GM18505 (cell line): ENCODE measurements around the gene TMEM88.

ENCODE experiments used
- ATAC-seq: cut with Tn5 transposase; IDR thresholded peaks from one replicate; pipeline ENCODE4 v1.9.1; 2021; ENCODE audit not compliant: unreplicated experiment
- POLR2A ChIP-seq: IDR thresholded peaks from 4 replicates; pipeline ENCODE4 v1.6.1; 2011; ENCODE audit warnings: borderline replicate concordance; ENCODE audit not compliant: insufficient read depth, insufficient read length; ENCODE audit errors: extremely low read depth

The TMEM88 gene

DNA sequence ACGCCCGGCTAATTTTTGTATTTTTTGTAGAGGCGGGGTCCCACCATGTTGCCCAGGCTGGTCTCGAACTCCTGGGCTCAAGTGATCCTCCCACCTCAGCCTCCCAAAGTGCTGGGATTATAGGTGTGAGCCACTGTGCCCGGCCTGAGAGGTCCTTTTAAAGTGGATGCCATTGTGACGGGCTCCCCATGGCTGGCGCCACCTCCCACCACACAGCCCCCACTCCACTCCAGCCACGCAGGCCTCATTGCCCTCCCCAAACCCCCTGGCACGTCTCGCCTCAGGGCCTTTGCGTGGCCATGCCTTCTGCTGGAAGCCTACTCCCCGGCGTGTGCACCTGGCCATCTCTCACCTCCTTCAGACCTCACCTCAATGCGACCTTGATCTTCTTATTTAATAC, 32.7 kb upstream of the TMEM88 start:
- no peak for ATAC-seq
- no peak for TF ChIP-seq POLR2A

DNA sequence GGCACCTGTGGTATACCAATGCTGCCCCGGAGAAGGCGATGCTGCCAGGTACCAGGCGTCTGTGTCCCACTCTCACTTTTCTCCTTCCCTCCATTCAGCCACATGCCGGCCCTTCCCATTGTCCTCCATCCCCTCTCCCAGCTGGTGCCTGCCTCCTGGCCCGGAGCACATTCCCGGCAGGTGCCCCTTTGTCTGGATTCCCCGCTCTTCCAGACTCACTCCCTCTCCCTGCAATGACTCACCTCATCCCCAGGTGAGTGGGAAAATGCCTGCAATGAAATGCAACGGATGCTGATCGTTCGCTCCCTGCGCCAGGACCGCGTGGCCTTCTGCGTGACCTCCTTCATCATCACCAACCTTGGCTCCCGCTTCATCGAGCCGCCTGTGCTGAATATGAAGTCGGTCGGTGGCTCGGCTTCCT, 31.3 kb upstream of the TMEM88 start:
- no peak for ATAC-seq
- no peak for TF ChIP-seq POLR2A

DNA sequence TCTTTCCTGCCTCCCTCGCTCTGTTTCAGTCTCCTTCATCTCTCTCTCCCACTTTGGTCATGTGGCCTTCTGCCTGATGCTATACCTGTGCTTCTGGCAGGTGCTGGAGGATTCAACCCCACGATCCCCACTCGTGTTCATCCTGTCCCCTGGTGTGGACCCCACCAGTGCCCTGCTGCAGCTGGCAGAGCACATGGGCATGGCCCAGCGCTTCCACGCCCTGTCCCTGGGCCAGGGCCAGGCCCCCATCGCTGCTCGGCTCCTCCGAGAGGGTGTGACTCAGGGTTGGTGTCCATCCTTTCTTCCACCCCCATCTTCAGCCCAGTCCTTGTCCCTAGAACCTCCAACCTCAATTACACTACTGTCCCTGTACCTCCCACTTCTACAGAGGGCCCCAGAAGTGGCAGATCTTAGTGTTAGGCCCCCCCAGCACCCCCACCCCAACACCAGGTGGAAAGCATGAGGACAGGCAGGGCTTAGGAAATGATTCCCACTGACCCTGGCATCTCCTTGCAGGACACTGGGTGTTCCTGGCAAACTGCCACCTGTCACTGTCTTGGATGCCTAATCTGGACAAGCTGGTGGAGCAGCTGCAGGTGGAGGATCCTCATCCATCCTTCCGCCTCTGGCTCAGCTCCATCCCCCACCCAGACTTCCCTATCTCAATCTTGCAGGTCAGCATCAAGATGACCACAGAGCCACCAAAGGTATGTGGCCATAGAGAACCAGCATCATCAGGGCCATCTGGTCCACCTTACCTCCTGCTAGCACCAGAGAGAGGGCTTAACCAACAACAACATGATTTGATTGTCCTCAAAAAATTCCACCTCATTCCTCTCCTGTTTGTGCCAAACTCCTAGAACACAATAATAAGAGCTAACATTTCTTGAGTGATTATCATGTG, 30.6 kb upstream of the TMEM88 start:
- ATAC-seq = no peak
- no peak for TF ChIP-seq POLR2A

DNA sequence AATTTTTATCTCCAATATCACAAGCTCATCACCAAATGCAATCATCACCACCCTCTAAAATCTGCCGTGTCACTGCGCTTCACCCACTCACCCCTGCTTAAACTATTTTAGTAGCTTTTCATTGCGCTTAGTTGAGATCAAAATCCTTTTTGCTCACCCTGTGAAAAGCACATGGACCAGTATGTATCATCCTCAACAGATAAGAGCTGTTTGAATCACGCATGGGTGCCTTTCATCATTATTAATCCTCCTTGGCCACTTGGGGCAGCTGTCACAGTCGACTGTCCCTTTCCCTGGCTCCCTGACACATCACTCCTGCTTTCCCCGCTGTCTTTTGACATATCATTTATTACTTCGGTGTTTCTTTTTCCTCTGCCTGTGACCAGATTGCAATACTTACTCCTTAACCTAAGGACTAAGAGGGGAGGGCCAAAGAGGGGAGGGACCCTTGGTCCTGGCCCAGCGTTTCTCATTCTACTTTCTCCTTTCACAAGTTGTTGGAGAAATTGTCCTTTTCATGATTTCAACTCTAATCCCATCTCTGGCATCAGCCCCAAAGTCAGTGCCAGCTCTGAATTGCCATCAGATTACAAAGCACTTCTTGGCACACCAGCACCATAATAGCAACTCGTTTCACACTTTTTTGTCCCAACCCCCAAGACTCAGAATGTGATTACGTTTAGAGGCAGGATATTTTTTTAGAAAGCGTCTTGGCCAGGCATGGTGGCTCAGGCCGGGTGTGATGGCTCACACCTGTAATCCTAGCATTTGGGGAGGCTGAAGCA, 29.5 kb upstream of the TMEM88 start:
- no peak for ATAC-seq
- no peak for TF ChIP-seq POLR2A

DNA sequence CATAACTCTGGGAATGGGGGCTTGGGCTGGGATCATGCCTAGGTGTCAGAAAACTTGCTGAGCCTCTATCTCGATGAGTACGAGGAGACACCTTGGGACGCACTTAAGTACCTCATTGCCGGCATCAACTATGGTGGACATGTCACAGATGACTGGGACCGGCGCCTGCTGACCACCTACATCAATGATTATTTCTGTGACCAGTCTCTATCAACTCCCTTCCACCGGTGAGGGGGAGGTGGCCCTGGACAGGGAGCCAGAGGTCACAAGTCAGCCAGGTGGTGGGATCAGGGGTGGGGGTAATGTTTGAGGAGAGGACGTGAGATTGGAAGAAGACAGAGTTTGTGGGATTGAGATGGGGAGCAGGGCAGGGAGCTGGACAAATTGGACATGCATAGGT, 24.2 kb upstream of the TMEM88 start:
- no peak for ATAC-seq
- no peak for TF ChIP-seq POLR2A

DNA sequence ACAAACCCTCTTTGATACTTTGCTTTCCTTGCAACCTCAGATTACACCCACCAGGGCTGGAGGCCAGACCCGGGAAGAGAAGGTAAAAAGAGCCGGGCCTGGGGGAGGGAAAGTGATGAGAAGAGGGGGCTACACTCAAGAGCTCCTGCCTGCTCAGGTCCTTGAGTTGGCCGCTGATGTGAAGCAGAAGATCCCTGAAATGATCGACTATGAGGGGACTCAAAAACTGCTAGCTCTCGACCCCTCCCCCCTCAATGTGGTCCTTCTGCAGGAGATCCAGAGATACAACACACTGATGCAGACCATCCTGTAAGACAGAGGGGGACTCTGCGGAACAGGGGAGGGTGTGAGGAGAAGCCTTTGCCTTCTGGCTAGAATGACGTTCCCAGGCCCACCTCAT, 23.6 kb upstream of the TMEM88 start:
- no peak for TF ChIP-seq POLR2A
- ATAC-seq = no peak

DNA sequence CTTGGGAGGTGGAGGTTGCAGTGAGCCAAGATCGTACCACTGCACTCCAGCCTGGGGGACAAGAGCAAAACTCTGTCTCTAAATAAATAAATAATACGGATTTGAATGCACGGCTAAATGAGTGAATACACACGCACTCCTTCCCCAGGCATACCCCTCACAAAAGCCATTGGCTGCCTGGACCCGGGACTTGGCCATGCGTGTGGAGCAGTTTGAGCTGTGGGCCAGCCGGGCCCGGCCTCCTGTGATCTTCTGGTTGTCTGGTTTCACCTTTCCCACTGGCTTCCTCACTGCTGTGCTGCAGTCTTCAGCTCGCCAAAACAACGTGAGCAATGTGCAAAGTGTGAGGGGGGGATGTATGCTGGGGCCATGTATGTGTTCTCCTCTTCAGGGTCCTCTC, 22.4 kb upstream of the TMEM88 start:
- no peak for ATAC-seq
- TF ChIP-seq POLR2A = no peak

DNA sequence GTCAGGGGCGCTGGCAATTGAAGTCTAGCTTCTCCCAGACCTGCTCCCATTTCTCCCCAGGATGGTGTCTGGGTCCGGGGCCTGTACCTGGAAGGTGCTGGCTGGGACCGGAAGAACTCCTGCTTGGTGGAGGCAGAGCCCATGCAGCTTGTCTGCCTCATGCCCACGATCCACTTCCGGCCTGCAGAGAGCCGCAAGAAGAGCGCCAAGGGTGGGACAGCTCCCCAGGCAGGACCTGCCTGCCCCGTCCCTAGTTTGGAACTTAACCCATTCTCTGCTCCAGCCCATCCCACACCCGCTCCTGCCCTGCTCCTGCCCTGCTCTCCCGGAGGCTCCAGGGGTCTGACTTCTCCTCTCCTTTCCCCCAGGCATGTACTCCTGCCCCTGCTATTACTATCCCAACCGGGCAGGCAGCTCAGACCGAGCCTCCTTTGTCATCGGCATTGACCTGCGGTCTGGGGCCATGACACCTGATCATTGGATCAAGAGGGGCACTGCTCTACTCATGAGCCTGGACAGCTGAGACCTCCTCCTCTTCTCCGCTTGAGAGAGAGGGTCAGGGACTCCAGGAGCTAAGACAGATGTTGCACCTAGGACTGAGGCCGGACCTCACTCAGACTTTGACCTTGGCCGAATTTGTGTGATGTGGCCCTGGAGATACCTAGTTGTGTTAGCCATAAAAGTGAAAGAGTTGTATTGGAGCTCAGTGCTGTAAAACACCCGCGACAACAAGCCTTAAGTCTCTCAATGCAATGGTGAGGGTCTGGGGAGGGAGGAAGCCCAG, 21.7 kb upstream of the TMEM88 start:
- TF ChIP-seq POLR2A = no peak
- ATAC-seq = no peak

DNA sequence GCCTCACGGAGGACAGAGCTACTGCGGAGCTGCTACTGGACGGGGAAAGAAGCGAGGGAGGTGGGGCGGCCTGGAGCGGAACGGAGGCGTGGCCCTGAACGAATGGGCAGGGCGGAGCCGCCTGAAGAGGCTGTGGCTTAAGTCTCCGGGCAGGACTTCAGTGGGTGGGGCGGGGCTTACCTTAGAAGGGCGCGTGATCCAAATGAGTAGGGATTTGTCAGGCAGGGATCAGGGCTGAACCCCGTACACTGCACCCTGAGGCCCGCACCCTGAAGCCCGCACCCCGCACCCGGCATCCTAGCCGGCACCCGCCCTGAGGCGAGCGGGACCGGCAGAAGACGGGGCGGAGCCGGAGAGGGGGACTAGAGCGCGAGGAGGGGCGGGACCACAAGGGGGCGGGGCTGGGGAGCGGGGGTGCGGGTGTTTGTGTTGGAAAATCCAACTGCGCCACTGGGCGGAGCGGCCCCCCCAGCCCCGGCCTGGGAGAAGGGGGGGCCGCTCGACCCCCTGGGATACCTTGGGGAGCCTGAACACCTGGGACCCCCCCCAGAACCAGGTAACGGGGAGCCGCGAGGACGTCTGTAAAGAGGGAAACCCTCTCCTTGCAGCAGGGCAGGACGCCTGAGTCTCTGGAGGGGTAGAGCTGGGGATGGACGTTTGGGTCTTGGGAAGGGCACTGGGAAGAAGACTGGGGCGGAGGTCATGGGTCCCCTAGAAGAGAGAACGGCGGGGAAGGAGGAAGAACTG, 20.9 kb upstream of the TMEM88 start, which contains the start of gene KDM6B:
Gene KDM6B (plus strand): TSS at position 423 of the 747 bp plus-strand sequence. CDS start 11,338 bp downstream, outside the sequence.
- no peak for TF ChIP-seq POLR2A
- ATAC-seq = peak; percentile 35

DNA sequence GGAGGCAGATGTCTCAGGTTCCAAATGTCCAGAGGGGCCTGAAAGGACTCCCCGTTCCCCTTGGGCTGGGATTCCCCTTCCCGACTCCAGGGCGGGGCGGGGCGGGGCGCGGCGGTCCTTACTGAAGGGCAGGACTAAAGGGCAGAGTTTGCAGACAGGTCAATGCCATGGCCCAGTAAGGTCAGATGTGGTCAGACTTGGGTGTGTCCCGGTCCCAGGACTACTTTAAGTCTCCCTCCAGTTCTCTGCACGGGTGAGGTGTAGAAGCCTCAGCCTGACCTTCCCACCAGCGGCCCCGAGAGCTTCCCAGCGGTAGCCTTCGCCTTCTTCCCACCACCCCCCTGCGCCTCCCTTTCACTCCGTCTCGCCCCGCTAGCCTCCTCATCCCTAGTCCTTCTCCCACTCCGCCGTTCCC, 20.3 kb upstream of the TMEM88 start:
- no peak for ATAC-seq
- TF ChIP-seq POLR2A = no peak

DNA sequence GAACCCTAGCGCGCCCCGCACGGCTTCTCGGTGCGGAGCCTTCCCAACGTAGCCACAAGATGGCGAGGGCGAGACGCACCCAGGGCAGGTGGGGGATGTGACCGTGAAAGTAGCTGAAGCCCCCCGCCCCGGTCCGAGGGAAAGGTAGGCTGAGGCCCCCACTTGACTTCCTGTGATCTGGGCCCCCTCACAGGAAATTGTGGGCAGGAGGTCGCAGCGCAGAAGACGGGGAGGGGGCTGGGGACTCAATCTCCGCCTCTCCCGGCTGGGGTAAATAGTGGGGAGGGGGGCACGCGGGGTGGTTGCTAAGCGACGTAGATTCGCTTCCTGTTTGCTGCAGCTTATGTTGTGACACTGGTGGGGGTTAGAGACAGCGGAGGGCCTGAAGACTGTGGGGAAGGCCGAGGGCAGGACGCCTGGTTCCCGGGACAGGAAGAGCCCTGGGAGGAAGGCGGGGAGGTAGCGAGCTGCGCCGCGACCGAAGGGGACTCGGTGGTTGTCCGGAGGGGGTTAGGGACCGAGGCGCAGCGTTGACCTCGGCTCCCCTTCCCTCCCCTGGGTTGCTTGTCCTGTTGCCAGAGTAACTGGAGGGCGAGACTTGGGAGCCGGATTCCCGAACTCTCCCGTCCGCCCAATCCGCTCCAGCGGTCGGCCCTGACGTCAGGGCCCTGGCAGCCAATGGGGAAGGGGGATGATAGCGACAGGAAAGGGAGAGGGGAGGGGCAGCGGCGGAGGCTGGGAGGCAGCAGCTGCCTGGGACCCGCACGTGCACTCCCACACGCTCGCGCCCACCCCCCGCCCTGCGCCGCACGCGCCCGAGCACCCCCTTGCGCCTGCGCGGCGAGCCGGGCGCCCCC, 19.7 kb upstream of the TMEM88 start:
- TF ChIP-seq POLR2A = no peak
- peak; percentile 50 for ATAC-seq
